RKO (cell line): ENCODE data around the gene ARHGAP1.

Source experiments
- DNase-seq: peaks from one replicate; pipeline ENCODE4 v3.0.0-alpha.2; 2016; ENCODE audit warnings: low spot score

The ARHGAP1 gene

GRCh38 chr11:46700241-46701077 lies at the start of gene ARHGAP1, which contains the start of gene ZNF408:
Gene ARHGAP1, minus strand, starts transcription at chr11:46700619. Its CDS starts 4,512 bp downstream, at chr11:46696107.
Gene ZNF408, plus strand, starts transcription at chr11:46701031. Its CDS starts 17 bp downstream, at chr11:46701048.
- peak; percentile 98 for DNase-seq

GRCh38 chr11:46747150-46747549 lies 46.7 kb upstream of the ARHGAP1 start:
- DNase-seq = no peak

- DNase-seq = no peak
Measured at GRCh38 chr11:46745995-46746394, 45.6 kb upstream of the ARHGAP1 start.

GRCh38 chr11:46745328-46745727 lies 44.9 kb upstream of the ARHGAP1 start:
- no peak for DNase-seq

- no peak for DNase-seq
Measured at GRCh38 chr11:46743693-46744339, 43.4 kb upstream of the ARHGAP1 start.

- DNase-seq = no peak
Measured at GRCh38 chr11:46743043-46743442, 42.6 kb upstream of the ARHGAP1 start.

- DNase-seq = no peak
Measured at GRCh38 chr11:46741600-46742484, 41.4 kb upstream of the ARHGAP1 start.

- DNase-seq = no peak
Measured at GRCh38 chr11:46738887-46739286, 38.5 kb upstream of the ARHGAP1 start.

GRCh38 chr11:46737699-46738098 lies 37.3 kb upstream of the ARHGAP1 start:
- no peak for DNase-seq

GRCh38 chr11:46736615-46737014 lies 36.2 kb upstream of the ARHGAP1 start:
- DNase-seq = no peak

- DNase-seq = no peak
Measured at GRCh38 chr11:46736146-46736545, 35.7 kb upstream of the ARHGAP1 start.

- no peak for DNase-seq
Measured at GRCh38 chr11:46733234-46733633, 32.8 kb upstream of the ARHGAP1 start.

GRCh38 chr11:46731545-46731944 lies 31.1 kb upstream of the ARHGAP1 start:
- no peak for DNase-seq

- no peak for DNase-seq
Measured at GRCh38 chr11:46729110-46730027, 28.9 kb upstream of the ARHGAP1 start.

- no peak for DNase-seq
Measured at GRCh38 chr11:46728659-46729040, 28.2 kb upstream of the ARHGAP1 start.

- no peak for DNase-seq
Measured at GRCh38 chr11:46727952-46728658, 27.7 kb upstream of the ARHGAP1 start.

- no peak for DNase-seq
Measured at GRCh38 chr11:46726206-46726862, 25.9 kb upstream of the ARHGAP1 start.

- DNase-seq = no peak
Measured at GRCh38 chr11:46725338-46726205, 25.2 kb upstream of the ARHGAP1 start.

- no peak for DNase-seq
Measured at GRCh38 chr11:46724088-46724487, 23.7 kb upstream of the ARHGAP1 start.
